Activated T-cell treated with anti-CD3 and anti-CD28 coated beads for 1 hour (primary cell): ENCODE data around the gene ABLIM2.

ENCODE experiments used
- DNase-seq: peaks from one replicate; pipeline ENCODE4 v3.0.0-alpha.2; 2020; ENCODE audit warnings: low read depth

ABLIM2 gene

DNA sequence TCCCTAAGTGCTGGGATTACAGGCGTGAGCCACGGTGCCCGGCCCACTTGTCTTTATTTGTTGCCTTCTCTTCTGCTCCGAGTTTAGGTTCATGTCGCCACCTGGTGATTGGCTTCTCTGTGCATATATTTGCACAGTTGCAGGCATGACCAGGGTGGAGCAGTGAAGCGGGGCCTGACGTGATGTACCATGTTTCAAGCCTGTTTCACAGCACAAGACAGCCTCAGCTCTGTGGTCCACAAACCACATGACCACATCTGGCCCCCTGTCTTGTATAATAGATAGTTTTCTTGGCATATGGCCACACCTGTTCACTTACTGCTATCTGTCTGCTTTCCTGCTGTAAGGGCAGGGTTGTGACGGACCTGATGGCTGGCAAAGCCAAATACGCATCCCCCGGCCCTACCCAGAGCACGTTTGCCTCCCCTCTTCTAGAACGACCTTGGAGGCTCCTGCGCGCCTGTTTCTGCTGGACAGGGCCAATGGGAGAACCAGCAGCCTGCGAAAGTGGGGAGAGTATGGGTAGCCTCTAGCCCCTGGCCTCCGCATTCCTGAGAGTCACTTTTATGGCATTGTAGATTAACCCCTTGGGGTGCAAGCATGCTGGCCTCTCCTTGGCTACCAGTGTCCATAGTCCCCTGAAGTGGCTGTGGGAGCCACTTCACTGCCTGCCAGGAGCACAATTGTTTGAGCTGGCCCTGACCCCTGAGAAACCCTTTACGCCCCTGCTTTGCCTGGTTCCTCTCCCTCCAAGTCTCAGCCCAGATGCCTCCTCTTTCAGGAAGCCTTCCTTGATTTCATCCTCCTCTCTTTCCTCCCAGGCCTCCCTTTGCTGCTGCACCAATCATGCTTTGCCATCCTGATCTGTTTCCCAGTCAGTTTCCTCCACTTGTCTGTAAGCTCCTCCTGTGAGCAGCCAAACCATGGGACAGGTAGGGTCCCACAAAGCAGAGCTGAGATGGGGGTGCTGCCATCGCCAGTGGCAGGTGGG lies 34.4 kb upstream of the ABLIM2 start:
- DNase-seq: no peak

DNA sequence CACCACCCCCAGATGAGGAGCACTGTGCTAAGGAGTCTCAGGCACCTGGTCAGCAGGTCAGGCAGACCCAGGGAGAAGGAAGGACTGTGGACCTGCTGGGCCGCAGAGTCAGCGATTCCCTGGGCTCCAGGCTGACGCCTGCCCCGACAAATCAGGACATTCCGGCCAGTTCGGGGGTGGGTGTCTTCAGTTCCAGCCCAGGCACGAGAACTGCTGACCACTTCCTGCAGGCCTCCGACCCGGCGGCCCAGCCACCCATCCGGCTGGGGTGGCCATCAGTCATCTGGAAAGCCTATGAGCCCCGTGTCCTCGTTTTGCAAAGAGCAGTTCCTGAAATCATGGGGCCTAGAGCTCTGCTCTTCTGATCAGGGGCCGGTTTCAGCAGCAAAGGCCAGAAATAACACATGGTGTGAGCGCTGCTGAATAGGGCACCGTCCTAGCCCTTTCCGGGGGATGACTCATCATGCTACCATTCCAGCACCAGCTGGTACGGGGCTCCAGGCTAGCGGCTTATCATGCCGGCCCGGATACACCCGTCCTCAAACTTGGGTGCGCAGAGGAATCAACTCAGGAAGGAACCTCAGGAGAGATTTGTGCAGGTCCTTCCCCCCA lies 32.6 kb upstream of the ABLIM2 start:
- no peak for DNase-seq

DNA sequence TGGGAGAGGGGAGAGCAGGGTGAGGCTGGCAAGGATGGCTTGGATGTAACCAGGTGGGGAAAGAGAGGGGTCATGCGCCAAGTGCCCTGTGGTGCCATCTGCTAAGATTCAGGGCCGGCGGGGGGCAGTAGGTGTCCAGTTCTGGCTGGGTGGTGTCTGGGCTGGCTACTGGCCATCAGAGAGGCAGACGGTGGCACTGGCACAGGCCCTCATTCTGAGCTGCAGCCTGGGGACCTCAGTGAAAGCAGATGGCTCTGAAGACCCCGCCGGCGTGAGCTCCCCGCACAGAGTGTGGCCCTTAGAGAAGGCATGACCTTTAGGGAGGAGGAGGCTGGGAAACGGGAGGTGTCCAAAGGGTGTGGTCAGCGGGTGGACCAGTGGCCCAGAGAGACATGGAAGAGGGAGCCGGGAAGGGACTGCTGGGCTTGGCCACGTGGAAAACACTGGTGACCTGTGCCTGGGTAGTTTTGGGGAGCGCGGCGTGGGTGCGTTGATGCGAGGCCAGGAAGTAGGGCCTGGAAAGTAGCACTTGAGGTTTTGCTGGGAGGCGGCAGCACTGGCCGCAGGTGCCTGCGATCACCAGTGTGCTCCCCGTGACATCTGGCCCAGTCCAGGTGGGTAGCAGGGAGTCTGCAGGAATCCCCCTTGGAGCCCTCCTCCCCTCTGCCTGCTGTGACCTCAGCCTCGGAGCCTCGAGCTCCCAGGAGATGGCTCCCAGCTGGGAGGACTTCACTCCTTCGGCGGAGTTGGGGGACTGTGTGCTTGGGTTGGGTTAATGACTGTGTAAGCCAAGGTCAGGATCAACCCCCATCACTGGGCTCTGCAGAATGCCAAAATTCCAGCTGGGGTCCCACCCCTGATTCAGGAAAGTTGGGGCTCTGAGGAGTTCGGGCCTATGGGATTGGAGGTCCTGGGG lies 31.2 kb upstream of the ABLIM2 start:
- DNase-seq: no peak

DNA sequence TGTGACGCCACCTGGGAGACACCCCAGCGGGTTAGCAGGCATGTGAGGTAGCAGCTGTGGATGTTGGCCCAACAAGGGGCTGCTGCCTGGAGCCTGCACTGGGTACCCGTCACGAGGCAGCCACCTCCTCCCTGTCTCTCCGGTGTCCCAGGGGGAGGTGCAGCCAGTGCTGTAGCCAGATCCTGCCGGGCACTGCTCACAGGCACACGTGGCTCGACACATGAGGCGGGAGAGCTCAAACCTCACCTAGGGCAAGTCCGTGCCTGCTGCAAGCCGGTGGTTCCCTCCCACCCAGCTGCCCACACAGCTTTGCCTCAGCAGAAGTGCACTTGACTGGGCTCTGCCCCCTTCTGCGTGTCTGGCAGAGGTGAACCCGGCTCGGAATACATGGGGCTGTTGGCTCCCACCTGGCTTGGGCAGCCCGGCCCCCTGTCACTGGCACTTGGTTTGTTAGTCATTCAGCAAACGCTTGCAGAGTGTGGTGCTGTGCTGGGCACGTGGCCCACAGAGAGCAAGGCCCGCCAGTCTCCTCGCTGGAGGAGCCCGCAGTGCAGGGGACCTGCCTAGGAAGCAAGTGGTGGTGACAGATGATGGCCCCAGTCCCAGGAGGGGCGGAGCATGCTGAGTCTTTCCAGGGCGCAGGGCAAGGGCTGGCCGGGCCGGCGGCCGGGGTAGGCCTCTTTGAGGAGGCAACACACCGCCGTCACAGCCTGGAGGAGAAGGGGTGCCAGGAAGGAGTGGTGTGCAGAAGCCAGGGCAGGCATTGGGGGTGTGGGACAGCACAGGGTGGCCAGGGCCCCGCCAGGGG lies 30.3 kb upstream of the ABLIM2 start:
- no peak for DNase-seq

DNA sequence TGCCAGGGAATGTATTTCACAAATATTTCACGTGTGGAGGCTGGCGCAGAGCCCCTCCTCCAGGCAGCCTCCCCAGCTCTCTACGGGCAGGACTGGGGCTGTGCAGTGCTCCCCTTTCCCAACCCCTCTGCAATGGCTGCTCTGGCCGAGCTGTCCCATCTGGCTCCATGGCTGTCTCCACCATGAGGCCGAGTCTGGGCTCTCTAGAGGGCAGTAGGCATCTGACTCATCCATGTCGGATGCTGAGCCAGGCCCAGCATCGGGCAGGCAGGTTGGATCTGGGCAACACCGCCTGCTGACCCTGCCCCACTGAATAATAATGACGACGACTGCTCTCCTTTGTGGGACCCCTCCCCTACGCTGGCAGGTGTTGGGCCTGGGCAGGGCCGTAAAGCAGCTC lies 29.5 kb upstream of the ABLIM2 start:
- DNase-seq: no peak

DNA sequence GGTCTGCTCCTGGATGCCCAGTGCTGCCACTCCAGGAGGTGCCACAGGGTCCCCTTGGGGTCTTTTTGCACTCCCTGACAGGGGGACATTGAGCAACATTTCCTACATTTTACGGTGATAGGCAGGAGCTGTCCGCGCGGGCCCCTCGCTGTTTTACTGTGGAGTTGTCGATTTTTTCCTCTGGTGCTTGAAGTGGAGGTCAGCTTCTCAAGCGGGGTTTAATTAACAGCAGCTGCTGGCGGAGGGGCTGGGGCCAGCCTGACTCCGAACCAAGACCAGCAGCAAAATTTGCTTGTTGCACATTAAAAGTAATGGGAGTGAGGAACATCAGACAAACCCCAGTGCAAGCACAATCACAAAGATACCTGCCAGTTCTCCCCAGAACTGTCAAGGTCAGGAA lies 27.3 kb upstream of the ABLIM2 start:
- DNase-seq: no peak

DNA sequence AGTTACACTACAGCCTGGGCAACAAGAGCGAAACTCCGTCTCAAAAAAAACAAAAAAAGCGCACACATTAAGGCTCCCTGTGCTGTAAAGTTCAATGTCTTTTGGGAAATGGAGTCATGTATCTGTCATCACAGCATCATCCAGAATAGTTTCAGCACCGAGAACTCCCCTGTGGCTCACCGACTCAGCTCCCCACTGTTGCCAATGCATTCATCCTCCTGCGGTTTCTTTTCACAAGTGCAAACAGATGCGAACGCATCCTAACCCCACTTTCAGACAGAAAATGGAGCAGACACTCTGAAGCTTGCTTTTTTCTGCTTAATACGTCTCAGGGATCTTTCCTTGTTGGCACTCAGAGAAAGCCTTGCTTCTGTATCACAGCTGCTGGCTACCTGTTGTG lies 26.7 kb upstream of the ABLIM2 start:
- no peak for DNase-seq

DNA sequence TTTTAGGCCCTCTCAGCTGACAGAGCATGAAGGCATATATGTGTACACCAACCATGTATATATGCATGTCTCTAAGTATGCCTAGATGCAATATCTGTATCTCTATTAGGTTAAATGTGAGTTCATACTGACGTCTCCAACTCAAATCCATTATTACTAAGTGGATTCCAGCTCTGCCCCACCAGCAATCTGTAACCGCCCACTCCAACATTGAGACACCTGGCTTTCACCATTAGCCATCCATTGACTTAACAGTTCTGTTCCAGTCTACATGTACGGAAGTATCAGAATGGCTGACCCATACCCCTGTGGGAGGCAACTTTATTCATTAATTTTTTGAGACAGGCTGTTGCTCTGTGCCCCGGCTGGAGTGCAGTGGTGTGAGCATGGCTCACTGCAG lies 25.4 kb upstream of the ABLIM2 start:
- no peak for DNase-seq

DNA sequence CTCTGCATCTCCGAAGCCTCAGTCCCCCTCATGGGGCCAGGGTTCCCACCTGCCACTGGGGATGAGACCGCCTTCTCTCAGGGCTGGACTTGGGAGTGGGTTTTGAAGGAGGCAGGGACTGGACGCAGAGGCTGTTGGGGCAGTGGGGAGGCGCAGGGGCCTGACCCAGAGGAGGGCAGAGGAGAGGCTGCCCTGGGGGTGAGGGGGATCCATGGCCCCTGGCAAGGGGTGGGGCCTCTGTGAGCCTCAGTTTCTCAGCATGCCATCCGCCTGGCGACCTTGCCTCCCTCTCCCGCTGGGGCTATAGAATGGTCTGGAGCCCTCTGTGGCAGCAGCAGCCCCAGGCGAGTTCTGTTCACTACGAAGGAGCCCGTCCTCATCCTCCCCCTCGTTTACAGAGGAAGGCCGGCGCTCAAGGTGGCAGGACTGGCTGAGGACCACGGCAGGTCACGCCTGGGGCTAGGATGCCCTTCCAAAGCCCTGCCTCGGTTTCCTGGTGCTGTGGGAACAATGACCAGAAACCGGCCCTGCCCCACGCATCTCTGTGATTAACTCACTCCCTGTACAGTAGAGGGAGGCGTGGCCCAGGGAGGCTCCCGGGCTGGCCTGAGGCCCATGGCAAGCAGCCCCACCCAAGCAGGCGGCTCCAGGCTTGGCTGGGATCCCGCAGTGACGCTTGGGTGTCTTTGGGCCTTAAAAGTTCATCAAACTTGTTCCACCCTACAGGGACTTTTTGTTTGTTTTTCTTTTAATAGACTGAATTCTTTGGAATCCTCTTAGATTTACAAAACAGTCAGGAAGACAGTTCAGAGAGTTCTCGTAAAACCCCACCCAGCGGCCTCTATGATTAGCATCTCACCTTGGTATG lies 24.5 kb upstream of the ABLIM2 start:
- DNase-seq: no peak

DNA sequence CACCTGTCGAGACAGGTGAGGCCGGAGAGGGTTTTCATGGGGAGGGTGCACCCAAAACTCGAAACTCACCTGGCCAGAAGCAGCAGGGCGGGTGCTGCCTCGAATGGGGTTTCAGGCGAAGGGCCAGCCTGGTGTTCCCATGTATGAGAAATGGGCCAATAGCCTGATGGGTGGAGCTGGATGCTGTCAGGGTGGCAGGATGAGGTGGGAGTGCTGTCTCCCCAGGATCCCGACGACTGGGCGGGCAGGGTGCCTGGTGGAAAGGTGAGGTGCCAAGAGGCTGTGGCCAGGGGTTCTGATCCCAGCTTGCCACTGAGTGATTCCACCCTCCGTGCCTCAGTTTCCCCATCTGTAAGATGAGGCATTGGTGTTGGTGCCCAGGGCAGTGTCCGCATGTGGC lies 23.7 kb upstream of the ABLIM2 start:
- no peak for DNase-seq

DNA sequence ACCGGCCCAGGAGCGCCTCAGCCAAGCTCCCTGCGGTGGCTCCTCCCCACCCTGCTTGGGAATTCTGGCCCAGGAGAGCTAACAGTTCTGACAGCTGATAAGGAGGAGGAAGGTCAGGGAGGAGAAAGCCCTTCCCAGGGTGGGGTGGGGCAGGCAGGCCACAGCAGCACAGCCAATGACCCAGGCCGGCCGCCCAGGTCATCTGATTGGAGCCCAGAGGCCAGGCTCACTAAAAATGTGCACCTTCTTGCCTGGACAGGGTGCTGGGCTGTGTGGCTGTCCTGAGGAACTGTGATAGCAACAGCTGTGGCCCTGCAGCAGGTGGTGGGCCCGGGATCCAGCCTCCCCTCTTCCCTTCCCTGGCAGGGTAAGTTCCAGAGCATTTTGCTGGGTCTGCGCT lies 23.2 kb upstream of the ABLIM2 start:
- no peak for DNase-seq

DNA sequence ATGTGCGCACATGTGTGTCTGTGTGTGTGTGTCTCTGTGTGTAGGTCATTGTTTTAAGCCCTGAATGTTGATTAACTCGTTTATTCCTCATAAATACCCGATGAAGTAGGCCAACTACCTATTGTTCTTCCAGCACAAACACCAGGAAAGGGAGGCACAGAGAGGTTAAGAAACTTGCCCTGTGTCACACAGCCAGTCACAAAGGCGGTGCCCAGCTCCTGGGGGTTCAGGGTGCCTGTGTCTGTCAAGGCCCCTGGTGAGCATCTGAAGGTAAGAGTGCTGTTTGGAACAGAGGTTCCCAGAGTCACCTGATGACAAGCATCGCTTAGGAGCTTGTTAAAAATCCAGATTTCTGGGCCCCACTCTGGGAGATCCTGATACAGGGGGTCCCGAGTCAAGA lies 22.5 kb upstream of the ABLIM2 start:
- no peak for DNase-seq

DNA sequence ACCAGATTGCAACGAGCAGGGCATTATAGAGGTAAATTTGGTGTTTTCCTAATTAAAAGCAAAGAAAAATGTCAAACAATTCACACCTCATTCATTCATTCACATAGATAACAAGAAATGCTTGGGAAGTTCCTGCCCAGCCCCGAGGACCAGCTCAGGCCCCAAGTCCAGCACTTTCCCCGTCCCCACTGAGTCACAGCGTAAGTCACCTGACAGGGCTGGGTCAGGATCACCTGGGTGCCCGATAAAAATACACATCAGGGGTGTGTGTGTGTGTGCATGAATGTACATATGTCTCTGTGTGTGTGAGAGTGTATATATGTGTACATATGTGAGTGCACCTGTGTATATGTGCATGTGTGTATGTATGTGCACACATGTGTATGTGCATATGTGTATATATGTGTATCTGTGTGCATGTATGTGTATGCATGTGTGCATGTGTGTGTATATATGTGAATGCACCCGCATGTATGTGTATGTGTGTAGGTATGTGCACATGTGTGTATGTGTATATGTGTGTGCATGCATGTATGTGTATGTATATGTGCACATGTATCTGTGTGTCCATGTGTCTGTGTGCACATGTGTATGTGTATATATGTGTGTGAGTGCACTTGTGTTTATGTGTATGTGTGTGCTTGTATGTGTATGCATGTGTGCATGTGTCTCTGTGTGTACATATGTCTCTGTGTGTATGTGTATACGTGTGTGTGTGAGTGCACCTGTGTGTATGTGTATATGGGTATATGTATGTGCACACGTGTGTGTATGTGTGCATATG lies 21.9 kb upstream of the ABLIM2 start:
- DNase-seq: no peak

DNA sequence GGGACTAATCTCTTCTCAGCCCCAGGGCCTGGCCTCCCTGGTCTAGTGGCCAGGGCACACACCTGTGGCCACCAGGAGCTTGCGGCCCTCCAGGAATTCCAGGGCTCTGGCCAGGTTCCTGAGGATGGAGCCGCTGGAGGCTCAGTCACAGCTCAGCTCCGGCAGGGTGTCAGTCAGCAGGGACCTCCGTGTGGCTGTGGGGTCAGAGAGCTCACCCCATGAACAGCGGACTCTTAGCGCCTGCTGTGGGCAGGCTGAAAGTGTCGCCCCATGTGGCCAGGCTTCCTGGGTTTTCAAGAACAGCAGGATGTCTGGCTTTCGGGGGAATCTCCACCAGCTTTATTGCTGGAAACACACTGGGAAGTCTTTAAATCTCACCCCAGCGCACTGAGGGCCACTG lies 21.2 kb upstream of the ABLIM2 start:
- no peak for DNase-seq

DNA sequence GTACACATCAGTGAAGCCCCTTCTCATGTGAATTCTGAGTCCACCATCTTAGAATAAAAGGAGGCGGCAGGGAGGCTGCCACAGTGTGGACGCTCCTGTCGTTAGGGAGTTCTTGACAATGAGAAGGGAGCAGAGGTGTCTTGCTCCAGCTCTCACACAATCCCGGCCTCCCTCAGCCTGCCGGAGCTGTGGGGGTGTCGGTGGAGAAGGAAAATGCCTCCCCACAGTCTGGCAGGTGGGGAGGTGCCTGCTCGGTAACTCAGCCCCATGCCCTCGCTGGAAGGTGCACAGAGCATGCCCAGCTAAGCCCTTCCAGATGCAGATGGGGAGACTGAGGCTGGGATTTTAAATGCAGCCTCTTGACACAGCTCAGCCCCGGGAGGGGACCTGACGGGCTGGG lies 20.5 kb upstream of the ABLIM2 start:
- DNase-seq: no peak

DNA sequence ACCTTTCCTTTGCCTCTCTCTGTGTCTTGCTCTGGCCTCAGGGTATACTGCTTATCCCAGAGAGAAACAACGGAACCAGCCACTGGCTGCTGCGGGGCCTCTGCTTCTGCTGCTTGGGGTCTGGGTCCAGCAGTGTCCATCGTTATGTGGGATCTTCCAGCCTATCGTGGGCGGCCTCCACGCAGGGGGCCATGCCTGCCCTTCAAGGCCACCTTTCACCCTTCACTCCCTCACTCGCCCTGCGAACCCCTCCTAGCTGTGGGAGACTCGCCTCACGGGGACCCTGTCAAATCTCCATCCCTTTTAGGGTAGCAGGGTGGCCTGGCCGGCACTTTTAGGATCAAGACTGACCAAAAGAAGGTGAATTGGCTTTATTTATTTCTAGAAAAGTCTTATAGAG lies 19.3 kb upstream of the ABLIM2 start:
- no peak for DNase-seq

DNA sequence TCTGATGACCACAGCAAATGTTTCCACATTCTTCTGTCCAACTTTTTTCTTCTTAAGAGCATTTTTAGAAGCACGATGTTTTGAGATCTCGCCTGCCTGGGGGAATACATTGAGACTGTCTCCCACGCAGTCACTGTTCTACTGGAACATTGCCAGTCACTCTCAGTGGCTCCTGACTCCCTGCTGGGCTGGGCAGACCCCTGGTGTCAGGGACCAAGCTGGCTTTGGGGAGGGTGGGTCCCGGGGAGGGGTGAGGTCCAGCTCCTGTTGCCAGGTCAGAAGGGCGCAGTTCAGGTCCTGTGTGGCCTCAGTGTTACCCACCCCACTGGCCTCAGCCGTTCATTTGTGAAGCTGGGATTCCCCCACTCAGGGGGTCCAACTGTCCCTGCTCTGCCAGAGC lies 18.9 kb upstream of the ABLIM2 start:
- DNase-seq: no peak

DNA sequence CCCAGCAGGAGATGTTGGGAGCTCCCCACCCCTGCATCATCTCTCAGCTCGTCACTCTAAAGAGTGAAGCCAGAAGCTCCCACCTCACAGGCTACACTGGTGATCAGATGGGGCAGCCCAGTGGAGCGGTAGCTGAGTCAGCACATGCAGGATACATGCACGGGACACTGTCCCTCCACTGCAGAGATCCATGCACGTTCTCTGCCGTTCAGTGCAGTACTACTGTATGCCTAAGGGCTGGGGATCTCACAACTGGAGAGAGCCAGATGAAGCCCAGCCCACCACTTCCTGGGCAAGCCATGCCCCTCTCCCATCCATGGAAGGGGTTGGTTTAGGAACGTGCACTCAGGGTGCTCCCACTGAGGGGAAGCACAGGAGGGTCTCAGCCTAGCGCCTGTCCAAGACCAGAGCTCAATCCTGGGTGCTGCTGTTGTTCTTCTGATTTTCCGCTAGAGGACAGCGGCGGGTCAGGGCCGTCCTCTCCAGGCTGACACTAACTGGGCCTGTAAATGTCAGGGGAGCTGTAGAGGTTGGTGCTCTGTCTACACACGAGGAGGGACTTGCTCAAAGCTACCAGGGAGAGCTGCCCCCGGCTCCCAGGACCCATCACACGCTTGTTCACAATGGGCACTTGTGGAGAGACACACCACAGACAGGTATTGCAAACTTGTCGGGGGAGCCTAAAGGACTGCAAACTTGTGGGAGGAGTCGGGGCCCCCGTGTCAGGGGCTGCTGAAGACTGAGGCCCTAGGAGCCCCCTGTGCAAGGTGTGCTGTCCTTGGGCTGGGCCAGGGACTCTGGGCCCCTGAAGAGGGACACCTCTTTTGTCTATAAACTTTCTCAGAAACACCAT lies 18.2 kb upstream of the ABLIM2 start:
- no peak for DNase-seq

DNA sequence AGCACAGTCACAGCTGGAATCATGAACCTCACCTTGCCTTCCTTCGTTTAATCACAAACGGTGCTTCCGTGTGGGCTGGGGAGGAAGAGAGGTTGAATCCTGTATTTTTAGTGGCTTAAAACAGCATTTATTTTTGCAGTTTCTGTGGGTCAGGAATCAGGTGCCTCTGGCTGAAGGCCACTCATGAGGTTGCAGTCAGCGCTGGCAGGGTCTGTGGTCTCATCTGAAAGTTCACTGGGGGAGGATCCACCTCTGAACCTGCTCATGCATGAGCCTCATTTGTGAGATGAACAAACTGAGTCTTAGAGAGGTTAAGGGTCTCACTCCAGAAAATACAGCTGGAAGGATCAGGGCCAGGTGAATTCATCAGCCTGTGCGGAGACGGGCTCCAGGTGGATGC lies 17.1 kb upstream of the ABLIM2 start:
- DNase-seq: no peak
